H1 (cell line): ENCODE data around the gene UBR2. TPM values are rescaled to one million over a fixed set of nuclear protein-coding genes. Genes with fewer than 3 reads are reported as not detected.

Source experiments
- CTCF ChIA-PET: fragments of 300-600 bp; sonication (Branson Sonifier 250); formaldehyde crosslinking; loops from one replicate; lab custom pipeline; 2021; ENCODE audit not compliant: partially characterized antibody; lab: Charles Lee
- POLR2A ChIA-PET: fragments of 300-600 bp; sonication (Branson Sonifier 250); formaldehyde crosslinking; loops from one replicate; lab custom pipeline; 2021; ENCODE audit warnings: inconsistent platforms; ENCODE audit not compliant: partially characterized antibody; lab: Charles Lee
- DNase-seq, 2 experiments: peaks; one replicate each; pipeline versions ENCODE4 v3.0.0 to v3.0.0-alpha.2; 2010 to 2022; ENCODE audit warnings: low spot score in 2 of 2, low read depth in 1 of 2, mixed read lengths in 1 of 2
- FAIRE-seq: peaks from 2 replicates; lab custom pipeline; 2011; peaks lifted over from hg19 to GRCh38; lab: Jason Lieb, UNC
- H2AFZ ChIP-seq: 2 replicates; pipeline ENCODE4 v1.8.1; 2012; ENCODE audit warnings: low read length, inconsistent platforms
- H2AK5ac ChIP-seq: 2 replicates; pipeline ENCODE4 v1.6.1; 2013; ENCODE audit warnings: low read depth, low read length
- H2BK120ac ChIP-seq: replicated peaks from 2 replicates; pipeline ENCODE3; 2013; ENCODE audit warnings: low read depth, low read length, inconsistent platforms
- H2BK12ac ChIP-seq: 2 replicates; pipeline ENCODE4 v1.6.1; 2013; ENCODE audit warnings: low read depth, low read length
- H2BK15ac ChIP-seq: 2 replicates; pipeline ENCODE4 v1.6.1; 2013; ENCODE audit warnings: low read length
- H2BK20ac ChIP-seq: 2 replicates; pipeline ENCODE4 v1.6.1; 2013; ENCODE audit warnings: low read length
- H2BK5ac ChIP-seq: 2 replicates; pipeline ENCODE4 v1.6.1; 2013; ENCODE audit warnings: low read depth, low read length
- H3K14ac ChIP-seq: 2 replicates; pipeline ENCODE4 v1.6.1; 2013; ENCODE audit warnings: inconsistent platforms; ENCODE audit not compliant: insufficient read length
- H3K18ac ChIP-seq: 2 replicates; pipeline ENCODE4 v1.6.1; 2013; ENCODE audit warnings: low read length; ENCODE audit errors: extremely low read depth
- H3K23ac ChIP-seq: 2 replicates; pipeline ENCODE4 v1.6.1; 2013; ENCODE audit warnings: inconsistent platforms; ENCODE audit not compliant: insufficient read length
- H3K23me2 ChIP-seq: 2 replicates; pipeline ENCODE4 v1.6.1; 2013; ENCODE audit warnings: low read depth, low read length
- H3K27ac ChIP-seq: 2 replicates; pipeline ENCODE4 v1.6.1; 2011; ENCODE audit warnings: low read depth, low read length, inconsistent platforms
- H3K27me3 ChIP-seq, 4 experiments: replicated peaks in 1 of 4; 1 replicate in 1 of 4; 2 replicates in 3 of 4; pipeline versions ENCODE4 v1.6.1 to v1.8.1; 2011 to 2013; ENCODE audit warnings: low read length in 3 of 4, mild to moderate bottlenecking in 3 of 4, inconsistent platforms in 2 of 4, mixed read lengths in 2 of 4, moderate library complexity in 1 of 4; ENCODE audit not compliant: control insufficient read depth in 3 of 4, insufficient read depth in 3 of 4; ENCODE audit errors: extremely low read depth in 1 of 4
- H3K36me3 ChIP-seq, 4 experiments: 2 replicates each; pipeline versions ENCODE4 v1.6.1 to v1.8.1; 2011 to 2013; ENCODE audit warnings: mild to moderate bottlenecking in 4 of 4, low read length in 3 of 4, moderate library complexity in 2 of 4, control low read depth in 1 of 4, inconsistent platforms in 1 of 4; ENCODE audit not compliant: insufficient read depth in 4 of 4, control insufficient read depth in 2 of 4
- H3K4ac ChIP-seq: replicated peaks from 2 replicates; pipeline ENCODE3; 2013; ENCODE audit warnings: low read length, low read depth, mixed read lengths, inconsistent platforms; ENCODE audit not compliant: insufficient read length
- H3K4me1 ChIP-seq, 4 experiments: replicated peaks in 1 of 4; 1 replicate in 1 of 4; 2 replicates in 3 of 4; pipeline versions ENCODE4 v1.6.1 to v1.8.1; 2011 to 2013; ENCODE audit warnings: low read length in 3 of 4, inconsistent platforms in 2 of 4, mixed read lengths in 1 of 4; ENCODE audit not compliant: insufficient read depth in 4 of 4, control insufficient read depth in 3 of 4
- H3K4me2 ChIP-seq, 2 experiments: 2 replicates each; pipeline versions ENCODE4 v1.6.1 to v1.8.1; 2011 to 2013; ENCODE audit warnings: low read depth in 2 of 2, low read length in 2 of 2, control low read depth in 1 of 2, inconsistent platforms in 1 of 2, mild to moderate bottlenecking in 1 of 2; ENCODE audit not compliant: insufficient read depth in 1 of 2
- H3K4me3 ChIP-seq, 4 experiments: fragments of 200-600, 300-600 bp in 1 of 4; sonication (generic), shearing (Covaris generic), sonication (Bioruptor Twin) in 1 of 4; 2 replicates each; pipeline versions ENCODE4 v1.5.1 to v1.8.1; 2011 to 2016; ENCODE audit warnings: low read length in 4 of 4, low read depth in 3 of 4, control low read depth in 2 of 4, inconsistent platforms in 2 of 4, mild to moderate bottlenecking in 2 of 4, mixed read lengths in 1 of 4, moderate library complexity in 1 of 4; ENCODE audit not compliant: insufficient read depth in 2 of 4; ENCODE audit errors: extremely low read depth in 1 of 4
- H3K56ac ChIP-seq: replicated peaks from 2 replicates; pipeline ENCODE3; 2013; ENCODE audit warnings: low read depth, mild to moderate bottlenecking, mixed read lengths, low read length, inconsistent platforms; ENCODE audit not compliant: insufficient read length
- H3K79me1 ChIP-seq: 2 replicates; pipeline ENCODE4 v1.6.1; 2013; ENCODE audit warnings: low read depth, low read length, control low read depth
- H3K79me2 ChIP-seq, 2 experiments: 2 replicates each; pipeline versions ENCODE4 v1.6.1 to v1.8.1; 2012 to 2013; ENCODE audit warnings: low read length in 2 of 2, mild to moderate bottlenecking in 2 of 2, inconsistent platforms in 1 of 2; ENCODE audit not compliant: insufficient read depth in 2 of 2, control insufficient read depth in 1 of 2
- H3K9ac ChIP-seq, 4 experiments: replicated peaks in 1 of 4; 1 replicate in 1 of 4; 2 replicates in 3 of 4; pipeline versions ENCODE4 v1.6.1 to v1.8.1; 2011 to 2013; ENCODE audit warnings: low read depth in 3 of 4, low read length in 3 of 4, control low read depth in 2 of 4, mild to moderate bottlenecking in 2 of 4, moderate library complexity in 2 of 4, inconsistent platforms in 1 of 4; ENCODE audit errors: extremely low read depth in 1 of 4
- H3K9me3 ChIP-seq, 2 experiments: 2 replicates each; pipeline versions ENCODE4 v1.6.1 to v1.8.1; 2012 to 2013; ENCODE audit warnings: mild to moderate bottlenecking in 2 of 2, moderate library complexity in 2 of 2, control low read depth in 1 of 2, inconsistent platforms in 1 of 2, low read depth in 1 of 2, low read length in 1 of 2, mixed read lengths in 1 of 2; ENCODE audit not compliant: insufficient read depth in 2 of 2
- H4K20me1 ChIP-seq, 2 experiments: replicated peaks in 1 of 2; 2 replicates each; pipeline versions ENCODE3 to v1.8.1; 2011 to 2013; ENCODE audit warnings: inconsistent platforms in 2 of 2, low read length in 2 of 2, mild to moderate bottlenecking in 1 of 2; ENCODE audit not compliant: insufficient read depth in 2 of 2, control insufficient read depth in 1 of 2
- H4K5ac ChIP-seq: 2 replicates; pipeline ENCODE4 v1.6.1; 2013; ENCODE audit warnings: low read length, low read depth, mixed read lengths, inconsistent platforms; ENCODE audit not compliant: insufficient read length
- H4K8ac ChIP-seq: 2 replicates; pipeline ENCODE4 v1.8.0; 2013; ENCODE audit warnings: mild to moderate bottlenecking, moderate library complexity, low read length, inconsistent platforms; ENCODE audit not compliant: insufficient read depth; ENCODE audit errors: extremely low read depth
- H4K91ac ChIP-seq: replicated peaks from 2 replicates; pipeline ENCODE3; 2013; ENCODE audit warnings: low read length, mixed read lengths, inconsistent platforms; ENCODE audit not compliant: insufficient read length
- ASH2L ChIP-seq: fragments of 200-600, 300-600 bp; sonication (generic); IDR thresholded peaks from one replicate; pipeline ENCODE4 v1.7.1; 2017; ENCODE audit warnings: low read length
- ATF3 ChIP-seq: IDR thresholded peaks from 2 replicates; pipeline ENCODE4 v1.6.1; 2011; ENCODE audit warnings: low read depth, mild to moderate bottlenecking, low read length; ENCODE audit not compliant: insufficient read depth
- CTBP2 ChIP-seq: IDR thresholded peaks from 2 replicates; pipeline ENCODE4 v1.7.0; 2011; ENCODE audit warnings: borderline replicate concordance, mild to moderate bottlenecking, moderate library complexity, mixed read lengths, low read length; ENCODE audit not compliant: insufficient read depth, insufficient read length
- CTCF ChIP-seq, 3 experiments: IDR thresholded peaks; 1 replicate in 2 of 3; 2 replicates in 1 of 3; pipeline versions ENCODE4 v1.5.1 to v1.6.1; 2011; ENCODE audit warnings: low read length in 3 of 3, mild to moderate bottlenecking in 3 of 3, inconsistent platforms in 2 of 3, low read depth in 1 of 3, moderate library complexity in 1 of 3; ENCODE audit not compliant: insufficient read depth in 1 of 3; ENCODE audit errors: control extremely low read depth in 1 of 3
- GTF2F1 ChIP-seq: IDR thresholded peaks from 2 replicates; pipeline ENCODE4 v1.6.1; 2012; ENCODE audit warnings: low read depth, low read length, improper control_type of control experiment, borderline replicate concordance
- SIN3A ChIP-seq, 2 experiments: IDR thresholded peaks in 1 of 2; conservative IDR thresholded peaks in 1 of 2; 2 replicates each; pipeline ENCODE4 v1.6.1; 2011 to 2012; ENCODE audit warnings: low read length in 2 of 2, improper control_type of control experiment in 1 of 2, low read depth in 1 of 2, mild to moderate bottlenecking in 1 of 2
- SP1 ChIP-seq: IDR thresholded peaks from 2 replicates; pipeline ENCODE4 v1.6.1; 2011; ENCODE audit warnings: low read depth, low read length
- SUZ12 ChIP-seq: fragments of 200-600 bp; sonication (generic); IDR thresholded peaks from 2 replicates; pipeline ENCODE4 v1.6.1; 2012; ENCODE audit warnings: mild to moderate bottlenecking, inconsistent platforms, low read length, moderate library complexity, mixed read lengths
- TAF1 ChIP-seq: IDR thresholded peaks from 2 replicates; pipeline ENCODE4 v1.6.1; 2011; ENCODE audit warnings: mild to moderate bottlenecking, low read depth, low read length
- WGBS, 2 experiments: shearing (Covaris generic) in 1 of 2; methylation state at CpG; one replicate each; pipeline versions ENCODE4 v1.1.6 to v1.1.7; 2013 to 2015; ENCODE audit warnings: low lambda C conversion rate in 2 of 2, mixed read lengths in 2 of 2, inconsistent platforms in 1 of 2, low coverage in 1 of 2, missing lambda C conversion rate in 1 of 2; ENCODE audit not compliant: insufficient replicate concordance in 2 of 2, insufficient coverage in 1 of 2, insufficient read length in 1 of 2; ENCODE audit errors: extremely low coverage in 1 of 2, missing lambda C conversion rate in 1 of 2; 5-methylcytosine and 5-hydroxymethylcytosine counted together
- polyA plus RNA-seq, 7 experiments: library from polyadenylated mRNA; depleted of rRNA in 3 of 7; stranded (reverse) in 5 of 7; unstranded in 2 of 7; fragments of >200 nt in 5 of 7; fragments of 200-250 nt in 2 of 7; gene quantifications; 1 replicate in 5 of 7; 2 replicates in 1 of 7; 4 replicates in 1 of 7; pipeline versions ENCODE4 v1.2.1 to v1.2.3, GENCODE V29; 2011 to 2013; ENCODE audit warnings: missing spikeins in 2 of 7, mixed read lengths in 2 of 7
- total RNA-seq: library from RNA; stranded (reverse); fragmentation: NEBNext Ultra II Directional; extraction: Animal tissue kit (Norgen Biotek cat#: 25700); gene quantifications from 2 replicates; pipeline ENCODE4 v1.2.1, GENCODE V29; 2021

Gene UBR2
- total and polyA plus RNA-seq, 2 of the 8 experiments (the other 6 are each of a cell fraction or from before 2014, with no cell fraction given): 6.5 to 19.5 TPM

- no peak for FAIRE-seq
- 90% methylated on average over 2 of the region's 2 CpGs; no CpG with 5 or more reads in 1 of the 2 experiments for WGBS, 2 experiments
- H2BK20ac ChIP-seq: no peak overlapping the region
- no peak for TF ChIP-seq CTBP2
- TF ChIP-seq SIN3A (conservative IDR thresholded peaks at IDR 0.05 in 1 of 2, IDR thresholded peaks at IDR 0.05 in 1 of 2; ENCODE audit: low read depth in 1 of 2, low read length in 2 of 2): no peak
- TF ChIP-seq GTF2F1: no peak
- TF ChIP-seq TAF1: no peak
- no peak for TF ChIP-seq ATF3
- no peak for TF ChIP-seq ASH2L
- no peak for TF ChIP-seq SP1
- TF ChIP-seq SUZ12: no peak
- no peak for TF ChIP-seq CTCF (IDR thresholded peaks at IDR 0.05; ENCODE audit: control extremely low read depth in 1 of 3, insufficient read depth in 1 of 3, low read depth in 1 of 3, low read length in 3 of 3)
Observed at GRCh38 chr6:42522036-42522435, 41.8 kb upstream of the UBR2 start.

More at GRCh38 chr6:42522036-42522435, 41.8 kb upstream of the UBR2 start:
- Histone ChIP-seq H2AFZ (no peak overlapping the region), H4K91ac (no peak overlapping the region), H3K79me2 (no peaks in the 10 kb centered on the region), H3K4me3 (no peak overlapping the region), H2BK15ac (no peak overlapping the region), H3K9me3 (no peaks in the 10 kb centered on the region; a peak in 1 of 4 replicates), H2BK12ac (no peak overlapping the region), H4K8ac (no peak overlapping the region), H2BK120ac (no peak overlapping the region), H3K27ac (no peak overlapping the region), H3K79me1 (no peaks in the 10 kb centered on the region), H3K36me3 (no peaks in the 10 kb centered on the region), H3K23me2 (no peaks in the 10 kb centered on the region), H4K20me1 (no peaks in the 10 kb centered on the region), H3K18ac (no peak overlapping the region), H3K14ac (no peak overlapping the region), H3K9ac (no peak overlapping the region), H3K4me1 (no peaks in the 10 kb centered on the region), H4K5ac (no peak overlapping the region), H3K4ac (no peak overlapping the region), H3K27me3 (peaks cover 0 to 1% (median 0%) of the 10 kb centered on the region in 4 experiments; a peak in 1 of 7 replicates), H3K23ac (no peak overlapping the region), H2AK5ac (no peak overlapping the region), H3K56ac (no peak overlapping the region), H2BK5ac (no peak overlapping the region), H3K4me2 (no peak overlapping the region)
- ChIA-PET CTCF (interaction anchor here (0.6 to 5.3 kb wide), 4 partner anchors 10 to 129 kb away, joined by 3 to 38 read pairs (median 4); no protein-coding TSS in a partner anchor), POLR2A (no interaction called here)
- no peak for DNase-seq
